Measurements from ENCODE around the gene SIRT2.
"Not testable (repeated sequence)": the region's sequence is repeated elsewhere in the genome, so short reads cannot be mapped to it uniquely, and the experiment has no call there.

Gene SIRT2

GRCh38 chr19:38843175-38843758 lies 56.2 kb downstream of the SIRT2 start:
- DNase-seq (ENCODE audit: low read depth) = no peak

- no peak for DNase-seq (ENCODE audit: low read depth)
Measured at GRCh38 chr19:38842439-38843174, 56.8 kb downstream of the SIRT2 start.

GRCh38 chr19:38841787-38842438 lies 57.5 kb downstream of the SIRT2 start:
- no peak for DNase-seq (ENCODE audit: low read depth)

- no peak for DNase-seq (ENCODE audit: low read depth)
Measured at GRCh38 chr19:38841180-38841766, 58.1 kb downstream of the SIRT2 start.

GRCh38 chr19:38840583-38840968 lies 58.8 kb downstream of the SIRT2 start:
- DNase-seq (ENCODE audit: low read depth) = no peak

- DNase-seq (ENCODE audit: low read depth) = no peak
Measured at GRCh38 chr19:38839816-38840582, 59.4 kb downstream of the SIRT2 start.

GRCh38 chr19:38838986-38839761 lies 60.2 kb downstream of the SIRT2 start:
- DNase-seq (ENCODE audit: low read depth) = no peak

GRCh38 chr19:38838208-38838985 lies 61.0 kb downstream of the SIRT2 start:
- DNase-seq (ENCODE audit: low read depth) = no peak

- DNase-seq (ENCODE audit: low read depth) = no peak
Measured at GRCh38 chr19:38837656-38838121, 61.7 kb downstream of the SIRT2 start.

- DNase-seq (ENCODE audit: low read depth) = no peak
Measured at GRCh38 chr19:38836983-38837626, 62.3 kb downstream of the SIRT2 start.

- no peak for DNase-seq (ENCODE audit: low read depth)
Measured at GRCh38 chr19:38836159-38836982, 63.0 kb downstream of the SIRT2 start.

GRCh38 chr19:38834590-38834989 lies 64.8 kb downstream of the SIRT2 start:
- no peak for DNase-seq (ENCODE audit: low read depth)

- DNase-seq (ENCODE audit: low read depth) = no peak
Measured at GRCh38 chr19:38834104-38834490, 65.3 kb downstream of the SIRT2 start.

GRCh38 chr19:38833092-38833425 lies 66.4 kb downstream of the SIRT2 start:
- no peak for DNase-seq (ENCODE audit: low read depth)

GRCh38 chr19:38831142-38831605 lies 68.2 kb downstream of the SIRT2 start:
- peak; percentile 93 for DNase-seq (ENCODE audit: low read depth)

- DNase-seq (ENCODE audit: low read depth) = no peak
Measured at GRCh38 chr19:38830039-38830733, 69.2 kb downstream of the SIRT2 start.

GRCh38 chr19:38829203-38829602 lies 70.2 kb downstream of the SIRT2 start:
- DNase-seq (ENCODE audit: low read depth) = not testable (repeated sequence)
